Upper lobe of right lung (tissue), 1 donor: ENCODE measurements around the gene KDM7A. TPM values are rescaled to one million over a fixed set of nuclear protein-coding genes. Genes with fewer than 3 reads are reported as not detected.

ENCODE experiments used
- ATAC-seq: fragments of 200-7000 bp; cut with Tn5 transposase; one replicate; pipeline ENCODE4 v1.9.1; 2020; ENCODE audit warnings: mild to moderate bottlenecking, moderate library complexity
- DNase-seq: peaks from one replicate; pipeline ENCODE4 v3.0.0-alpha.2; 2020
- H3K27ac ChIP-seq: fragments of 200-600 bp; one replicate; pipeline ENCODE4 v1.8.0; 2022
- H3K27me3 ChIP-seq: fragments of 200-600 bp; one replicate; pipeline ENCODE4 v1.8.0; 2022; ENCODE audit warnings: mild to moderate bottlenecking
- H3K36me3 ChIP-seq: fragments of 200-600 bp; one replicate; pipeline ENCODE4 v1.8.0; 2022
- H3K4me1 ChIP-seq: fragments of 200-600 bp; one replicate; pipeline ENCODE4 v1.8.0; 2022
- H3K4me3 ChIP-seq: fragments of 200-600 bp; one replicate; pipeline ENCODE4 v1.8.0; 2022; ENCODE audit warnings: mild to moderate bottlenecking
- H3K9me3 ChIP-seq: fragments of 200-600 bp; one replicate; pipeline ENCODE4 v1.8.0; 2022
- CTCF ChIP-seq: fragments of 200-600 bp; IDR thresholded peaks from one replicate; pipeline ENCODE4 v1.8.0; 2022; ENCODE audit warnings: antibody characterized with exemption
- intact Hi-C: fragments of 100-400 bp; cut with DNase I; formaldehyde crosslinking; loops from one replicate; pipeline ENCODE4 v1.11.0; 2022
- total RNA-seq: library from RNA; stranded (reverse); fragmentation: NEBNext Ultra II Directional; extraction: Animal tissue kit (Norgen Biotek cat#: 25700); gene quantifications from one replicate; pipeline ENCODE4 v1.2.1, GENCODE V29; 2021
- donor health status: DM: no; HTN: yes; CAD: no; lungs with severe emphysema.

Gene KDM7A
- total RNA-seq, 1 donor from 2014 or later: 16.7 TPM

GRCh38 chr7:140051820-140052219, 125.0 kb downstream of the KDM7A start:
- intact Hi-C loops: no loop called here

GRCh38 chr7:140050100-140050499, 126.7 kb downstream of the KDM7A start:
- Histone ChIP-seq H3K27me3 (no peaks in the 10 kb centered on the region), H3K27ac (no peak overlapping the region), H3K36me3 (peaks cover 52% of the 10 kb centered on the region), H3K9me3 (no peaks in the 10 kb centered on the region), H3K4me1 (peaks cover 24% of the 10 kb centered on the region), H3K4me3 (no peak overlapping the region)
- no peak for ATAC-seq
- no peak for DNase-seq
- no peak for TF ChIP-seq CTCF
- intact Hi-C loops: no loop called here

More at GRCh38 chr7:140051820-140052219, 125.0 kb downstream of the KDM7A start:
- DNase-seq (no peak), ATAC-seq (no peak)
- H3K4me1 ChIP-seq: peaks cover 31% of the 10 kb centered on the region
- peaks cover 49% of the 10 kb centered on the region for H3K36me3 ChIP-seq
- H3K27ac ChIP-seq: no peak overlapping the region
- TF ChIP-seq CTCF: no peak
- H3K27me3 ChIP-seq: no peaks in the 10 kb centered on the region
- no peaks in the 10 kb centered on the region for H3K9me3 ChIP-seq
- no peak overlapping the region for H3K4me3 ChIP-seq

- DNase-seq (no peak), ATAC-seq (peak; percentile 76)
- Histone ChIP-seq H3K27ac (no peak overlapping the region), H3K27me3 (no peaks in the 10 kb centered on the region), H3K36me3 (peaks cover 52% of the 10 kb centered on the region), H3K4me3 (no peak overlapping the region), H3K4me1 (peaks cover 21% of the 10 kb centered on the region), H3K9me3 (no peaks in the 10 kb centered on the region)
- intact Hi-C loops: no loop called here
- TF ChIP-seq CTCF: no peak
Measured at GRCh38 chr7:140049339-140050024, 127.3 kb downstream of the KDM7A start.

- TF ChIP-seq CTCF: no peak
- peaks cover 16% of the 10 kb centered on the region for H3K4me1 ChIP-seq
- H3K27me3 ChIP-seq: no peaks in the 10 kb centered on the region
- intact Hi-C loops: no loop called here
- no peak overlapping the region for H3K4me3 ChIP-seq
- H3K36me3 ChIP-seq: peaks cover 48% of the 10 kb centered on the region
- no peak overlapping the region for H3K27ac ChIP-seq
- H3K9me3 ChIP-seq: no peaks in the 10 kb centered on the region
- ATAC-seq: no peak
- DNase-seq: no peak
Measured at GRCh38 chr7:140048989-140049338, 127.8 kb downstream of the KDM7A start.

GRCh38 chr7:140048138-140048537, 128.6 kb downstream of the KDM7A start:
- DNase-seq (no peak), ATAC-seq (no peak)
- H3K4me1 ChIP-seq: peaks cover 11% of the 10 kb centered on the region
- H3K4me3 ChIP-seq: no peak overlapping the region
- intact Hi-C loops: no loop called here
- no peaks in the 10 kb centered on the region for H3K27me3 ChIP-seq
- TF ChIP-seq CTCF: no peak
- no peaks in the 10 kb centered on the region for H3K9me3 ChIP-seq
- H3K27ac ChIP-seq: no peak overlapping the region
- H3K36me3 ChIP-seq: peaks cover 40% of the 10 kb centered on the region

- no peak overlapping the region for H3K4me3 ChIP-seq
- DNase-seq (no peak), ATAC-seq (no peak)
- H3K27me3 ChIP-seq: no peaks in the 10 kb centered on the region
- H3K27ac ChIP-seq: no peak overlapping the region
- no peak for TF ChIP-seq CTCF
- no peaks in the 10 kb centered on the region for H3K9me3 ChIP-seq
- H3K36me3 ChIP-seq: peaks cover 35% of the 10 kb centered on the region
- intact Hi-C loops: no loop called here
- H3K4me1 ChIP-seq: peaks cover 11% of the 10 kb centered on the region
Measured at GRCh38 chr7:140047197-140047596, 129.6 kb downstream of the KDM7A start.
